Stimulated activated CD8-positive, alpha-beta memory T cell treated with anti-CD3 and anti-CD28 coated beads, Interleukin-7, amount 100 ng/mL, for 4 hours (primary cell): ENCODE data around the gene NECAB3.
A peak's percentile ranks its signal among the peaks of the same experiment; 100 is the strongest.

Experiments
- DNase-seq, 2 donors: peaks; one replicate each; pipeline ENCODE4 v3.0.0-alpha.2; 2020; ENCODE audit warnings: low read depth in 2 of 2

Gene NECAB3

GRCh38 chr20:33664085-33664761 is 10.0 kb downstream of the NECAB3 start:
- DNase-seq = no peak

GRCh38 chr20:33663161-33664084 is 10.8 kb downstream of the NECAB3 start:
- DNase-seq = peak; percentile 44 to 81

- DNase-seq = no peak
Measured at GRCh38 chr20:33662172-33662571, 12.1 kb downstream of the NECAB3 start, which contains the start of gene C20orf144. Gene C20orf144, plus strand, starts transcription at chr20:33662327. Its CDS starts 19 bp downstream, at chr20:33662346.

- no peak for DNase-seq
Measured at GRCh38 chr20:33660685-33661058, 13.6 kb downstream of the NECAB3 start.

- no peak for DNase-seq
Measured at GRCh38 chr20:33660035-33660684, 14.1 kb downstream of the NECAB3 start.

GRCh38 chr20:33659341-33660034 is 14.7 kb downstream of the NECAB3 start:
- no peak for DNase-seq

- no peak for DNase-seq
Measured at GRCh38 chr20:33658929-33659328, 15.3 kb downstream of the NECAB3 start.

GRCh38 chr20:33658510-33658909 is 15.7 kb downstream of the NECAB3 start:
- DNase-seq = no peak

- DNase-seq = no peak
Measured at GRCh38 chr20:33657704-33658095, 16.5 kb downstream of the NECAB3 start.

- DNase-seq = no peak
Measured at GRCh38 chr20:33656783-33657703, 17.2 kb downstream of the NECAB3 start.

- no peak for DNase-seq
Measured at GRCh38 chr20:33656010-33656782, 18.0 kb downstream of the NECAB3 start.

GRCh38 chr20:33655164-33655563 is 19.1 kb downstream of the NECAB3 start:
- no peak for DNase-seq

- DNase-seq = no peak
Measured at GRCh38 chr20:33654680-33655161, 19.5 kb downstream of the NECAB3 start.

- DNase-seq = no peak
Measured at GRCh38 chr20:33653900-33654596, 20.2 kb downstream of the NECAB3 start.

GRCh38 chr20:33653218-33653899 is 20.9 kb downstream of the NECAB3 start:
- peak in 1 of 2 donors; percentile 23 for DNase-seq

GRCh38 chr20:33651562-33652048 is 22.6 kb downstream of the NECAB3 start:
- no peak for DNase-seq

- no peak for DNase-seq
Measured at GRCh38 chr20:33650753-33651561, 23.3 kb downstream of the NECAB3 start.
